ENCODE data around the gene ARFRP1.

DNA sequence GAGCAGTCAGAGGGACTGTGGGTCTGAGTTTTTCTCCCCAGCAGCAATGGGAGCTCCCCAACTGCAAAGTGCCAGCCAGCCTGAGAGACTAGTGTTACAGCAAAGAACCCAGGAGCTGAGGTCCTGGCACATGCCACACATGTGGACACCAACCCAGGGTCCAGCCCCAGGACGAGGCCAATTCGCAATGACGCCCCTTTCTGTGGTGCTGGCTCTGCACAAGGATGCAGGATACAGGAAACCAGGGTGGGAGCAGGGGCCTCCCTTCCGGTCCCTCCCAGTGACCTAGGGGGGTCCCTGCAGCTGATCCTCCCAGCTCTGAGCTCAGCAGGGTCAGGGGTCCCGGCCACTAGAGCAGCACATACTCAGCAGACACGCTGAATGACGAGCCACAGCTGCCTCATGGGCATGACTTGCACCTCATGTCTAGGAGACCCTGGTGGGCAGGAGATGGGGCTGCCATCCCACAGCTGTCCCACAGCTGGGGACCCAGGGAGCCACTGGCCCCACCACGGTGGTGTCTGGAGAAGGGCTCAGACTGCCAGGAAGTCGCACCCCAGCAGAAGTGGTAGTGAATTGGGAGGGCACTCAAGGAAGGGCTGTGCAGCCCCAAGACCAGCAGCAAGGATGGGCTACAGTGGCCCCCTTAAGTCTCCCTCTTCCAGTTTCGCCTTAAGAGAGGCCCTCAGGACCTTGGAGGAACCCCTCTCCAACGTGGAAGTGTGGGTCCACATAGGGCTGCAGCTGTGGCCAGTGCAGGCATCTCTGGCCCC is 3.6 kb downstream of the ARFRP1 start:
- TF ChIP-seq CTCF (IDR thresholded peaks at IDR 0.05; ENCODE audit: low read length) (no peak), EZH2 (IDR thresholded peaks at IDR 0.05; ENCODE audit: borderline replicate concordance, low read length) (no peak)
